ENCODE data around the gene EFNA2.
"Not testable (repeated sequence)": the region's sequence is repeated elsewhere in the genome, so short reads cannot be mapped to it uniquely, and the experiment has no call there.

EFNA2 gene

DNA sequence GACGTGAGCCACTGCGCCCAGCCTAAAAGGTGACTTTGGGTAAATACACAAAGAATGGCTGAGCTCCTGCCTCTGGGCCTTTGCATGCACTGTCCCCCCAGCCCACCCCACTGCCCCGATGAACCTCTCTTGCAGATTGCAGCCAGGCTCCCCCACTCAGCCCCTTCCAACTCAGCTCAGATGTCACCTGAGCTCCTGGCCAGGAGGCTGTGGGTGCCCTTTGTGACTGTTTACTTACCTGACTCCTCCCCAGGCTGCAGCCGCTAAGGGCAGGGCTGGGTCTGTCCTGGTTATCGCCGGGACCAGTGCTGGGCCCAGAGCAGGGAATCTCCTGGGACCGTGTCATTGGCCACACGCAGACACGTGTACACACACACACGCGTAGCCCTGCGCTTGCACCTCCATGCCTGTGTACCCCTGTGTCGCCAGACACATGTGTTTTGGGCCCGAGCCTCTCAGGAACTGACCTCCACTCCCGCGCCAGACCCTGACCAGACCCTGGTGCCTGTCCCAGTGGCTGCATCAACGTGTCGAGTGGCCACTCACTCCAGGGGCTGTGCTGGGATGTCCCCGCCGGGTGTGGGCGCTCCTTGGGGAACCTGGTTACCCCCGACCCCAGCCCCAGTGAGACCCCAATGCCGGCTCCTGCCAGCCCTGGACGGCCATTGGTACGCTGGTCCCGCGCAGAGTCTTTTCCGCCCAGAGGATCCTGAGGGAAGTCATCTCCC, 18.7 kb downstream of the EFNA2 start:
- TF ChIP-seq, protein P1, sequence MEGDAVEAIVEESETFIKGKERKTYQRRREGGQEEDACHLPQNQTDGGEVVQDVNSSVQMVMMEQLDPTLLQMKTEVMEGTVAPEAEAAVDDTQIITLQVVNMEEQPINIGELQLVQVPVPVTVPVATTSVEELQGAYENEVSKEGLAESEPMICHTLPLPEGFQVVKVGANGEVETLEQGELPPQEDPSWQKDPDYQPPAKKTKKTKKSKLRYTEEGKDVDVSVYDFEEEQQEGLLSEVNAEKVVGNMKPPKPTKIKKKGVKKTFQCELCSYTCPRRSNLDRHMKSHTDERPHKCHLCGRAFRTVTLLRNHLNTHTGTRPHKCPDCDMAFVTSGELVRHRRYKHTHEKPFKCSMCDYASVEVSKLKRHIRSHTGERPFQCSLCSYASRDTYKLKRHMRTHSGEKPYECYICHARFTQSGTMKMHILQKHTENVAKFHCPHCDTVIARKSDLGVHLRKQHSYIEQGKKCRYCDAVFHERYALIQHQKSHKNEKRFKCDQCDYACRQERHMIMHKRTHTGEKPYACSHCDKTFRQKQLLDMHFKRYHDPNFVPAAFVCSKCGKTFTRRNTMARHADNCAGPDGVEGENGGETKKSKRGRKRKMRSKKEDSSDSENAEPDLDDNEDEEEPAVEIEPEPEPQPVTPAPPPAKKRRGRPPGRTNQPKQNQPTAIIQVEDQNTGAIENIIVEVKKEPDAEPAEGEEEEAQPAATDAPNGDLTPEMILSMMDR (IDR thresholded peaks at IDR 0.05; ENCODE audit: insufficient read depth, low read length, poor library complexity, severe bottlenecking), result no peak
- no peak for DNase-seq (ENCODE audit: extremely low read depth, insufficient read length)
- no peaks in the 10 kb centered on the region for H3K36me3 ChIP-seq (ENCODE audit: control insufficient read depth, insufficient read depth, low read length)
- no peak overlapping the region for H3K4me3 ChIP-seq (replicated peaks; ENCODE audit: low read depth, low read length)
- H3K27me3 ChIP-seq (replicated peaks; ENCODE audit: control insufficient read depth, insufficient read depth, low read length), result no peaks in the 10 kb centered on the region

DNA sequence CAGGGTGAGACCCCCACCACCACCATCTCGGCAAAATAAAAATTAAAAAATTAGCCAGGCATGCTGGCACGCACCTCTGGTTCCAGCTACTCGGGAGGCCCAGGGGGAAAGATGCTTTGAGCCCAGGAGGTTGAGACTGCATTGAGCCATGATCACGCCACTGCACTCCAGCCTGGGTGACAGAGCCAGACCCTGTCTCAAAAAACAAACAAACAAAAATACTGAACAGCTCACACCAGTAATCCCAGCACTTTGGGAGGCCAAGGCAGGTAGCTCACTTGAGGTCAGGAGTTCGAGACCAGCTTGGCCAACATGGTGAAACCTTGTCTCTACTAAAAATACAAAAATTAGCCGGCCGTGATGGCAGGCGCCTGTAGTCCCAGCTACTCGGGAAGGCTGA, 19.7 kb downstream of the EFNA2 start:
- not testable (repeated sequence) for DNase-seq (ENCODE audit: extremely low read depth, insufficient read length); H3K36me3 ChIP-seq (ENCODE audit: control insufficient read depth, insufficient read depth, low read length); H3K27me3 ChIP-seq (replicated peaks; ENCODE audit: control insufficient read depth, insufficient read depth, low read length); H3K4me3 ChIP-seq (replicated peaks; ENCODE audit: low read depth, low read length)

DNA sequence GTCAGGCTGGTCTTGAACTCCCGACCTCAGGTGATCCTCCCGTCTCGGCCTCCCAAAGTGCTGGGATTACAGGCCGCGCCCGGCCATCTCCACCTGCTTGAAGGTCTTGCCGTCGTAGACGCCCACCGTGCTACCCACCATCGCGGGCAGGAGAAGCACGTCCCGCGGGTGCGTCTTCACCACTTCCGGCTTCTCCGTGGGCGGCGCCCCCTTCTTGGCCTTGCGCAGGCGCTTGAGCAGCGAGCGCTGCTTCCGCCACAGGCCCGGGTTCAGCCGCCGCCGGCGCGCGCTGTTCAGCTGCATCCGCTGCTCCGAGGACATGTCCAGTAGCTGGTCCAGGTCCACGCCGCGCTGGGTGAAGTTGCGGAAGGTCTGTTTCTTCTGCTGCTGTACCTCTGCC, 21.6 kb downstream of the EFNA2 start:
- Histone ChIP-seq H3K27me3 (replicated peaks; ENCODE audit: control insufficient read depth, insufficient read depth, low read length) (no peaks in the 10 kb centered on the region), H3K36me3 (ENCODE audit: control insufficient read depth, insufficient read depth, low read length) (no peaks in the 10 kb centered on the region), H3K4me3 (replicated peaks; ENCODE audit: low read depth, low read length) (no peak overlapping the region)
- no peak for DNase-seq (ENCODE audit: extremely low read depth, insufficient read length)
- TF ChIP-seq, protein P1 (IDR thresholded peaks at IDR 0.05; ENCODE audit: insufficient read depth, low read length, poor library complexity, severe bottlenecking), result no peak

DNA sequence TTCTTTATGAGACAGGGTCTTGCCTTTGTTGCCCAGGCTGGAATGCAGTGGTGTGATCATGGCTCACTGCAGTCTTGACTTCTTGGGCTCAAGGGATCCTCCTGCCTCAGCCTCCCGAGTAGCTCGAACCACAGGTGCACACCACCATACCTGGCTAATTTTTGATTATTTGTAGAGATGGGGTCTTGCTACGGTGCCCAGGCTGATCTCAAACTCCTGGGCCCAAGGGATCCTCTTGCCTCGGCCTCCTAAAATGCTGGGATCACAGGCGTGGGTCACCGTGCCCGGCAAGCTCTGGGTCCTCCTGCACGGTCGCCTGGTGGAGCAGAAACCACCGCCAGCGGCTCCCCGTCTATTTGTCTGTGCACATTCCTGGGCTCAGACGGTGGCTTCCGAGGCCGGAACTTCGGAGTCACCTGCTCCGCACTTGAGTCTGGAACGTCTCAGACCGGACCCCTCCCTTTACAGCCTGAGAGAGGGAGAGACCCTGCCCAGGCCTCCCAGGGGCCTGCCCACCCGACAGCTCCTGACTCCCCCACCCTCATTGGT, 22.2 kb downstream of the EFNA2 start:
- Histone ChIP-seq H3K36me3 (ENCODE audit: control insufficient read depth, insufficient read depth, low read length) (no peaks in the 10 kb centered on the region), H3K27me3 (replicated peaks; ENCODE audit: control insufficient read depth, insufficient read depth, low read length) (no peaks in the 10 kb centered on the region), H3K4me3 (replicated peaks; ENCODE audit: low read depth, low read length) (no peak overlapping the region)
- no peak for DNase-seq (ENCODE audit: extremely low read depth, insufficient read length)
- TF ChIP-seq, protein P1 (IDR thresholded peaks at IDR 0.05; ENCODE audit: insufficient read depth, low read length, poor library complexity, severe bottlenecking), result no peak

DNA sequence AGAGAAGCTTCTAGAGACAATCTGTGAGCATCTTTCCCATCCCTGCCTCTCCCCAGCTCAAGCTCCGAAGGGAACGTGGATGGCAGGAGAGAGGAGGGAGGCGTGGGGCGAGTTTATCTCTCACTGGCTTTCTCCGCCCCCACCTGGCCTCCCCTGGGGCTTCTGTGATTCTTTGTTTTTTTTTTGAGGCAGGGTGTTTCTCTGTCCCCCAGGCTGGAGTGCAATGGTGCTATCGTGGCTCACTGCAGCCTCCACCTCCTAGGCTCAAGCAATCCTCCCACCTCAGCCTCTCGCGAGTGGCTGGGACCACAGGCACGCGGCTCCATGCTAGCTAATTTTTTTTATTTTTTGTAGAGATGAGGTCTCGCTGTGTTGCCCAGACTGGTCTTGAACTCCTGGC, 23.0 kb downstream of the EFNA2 start:
- Histone ChIP-seq H3K27me3 (replicated peaks; ENCODE audit: control insufficient read depth, insufficient read depth, low read length) (no peaks in the 10 kb centered on the region; the same call in 1 of the 2 replicates), H3K36me3 (ENCODE audit: control insufficient read depth, insufficient read depth, low read length) (no peaks in the 10 kb centered on the region), H3K4me3 (replicated peaks; ENCODE audit: low read depth, low read length) (no peak overlapping the region)
- TF ChIP-seq, protein P1 (IDR thresholded peaks at IDR 0.05; ENCODE audit: insufficient read depth, low read length, poor library complexity, severe bottlenecking), result no peak
- DNase-seq (ENCODE audit: extremely low read depth, insufficient read length), result no peak

DNA sequence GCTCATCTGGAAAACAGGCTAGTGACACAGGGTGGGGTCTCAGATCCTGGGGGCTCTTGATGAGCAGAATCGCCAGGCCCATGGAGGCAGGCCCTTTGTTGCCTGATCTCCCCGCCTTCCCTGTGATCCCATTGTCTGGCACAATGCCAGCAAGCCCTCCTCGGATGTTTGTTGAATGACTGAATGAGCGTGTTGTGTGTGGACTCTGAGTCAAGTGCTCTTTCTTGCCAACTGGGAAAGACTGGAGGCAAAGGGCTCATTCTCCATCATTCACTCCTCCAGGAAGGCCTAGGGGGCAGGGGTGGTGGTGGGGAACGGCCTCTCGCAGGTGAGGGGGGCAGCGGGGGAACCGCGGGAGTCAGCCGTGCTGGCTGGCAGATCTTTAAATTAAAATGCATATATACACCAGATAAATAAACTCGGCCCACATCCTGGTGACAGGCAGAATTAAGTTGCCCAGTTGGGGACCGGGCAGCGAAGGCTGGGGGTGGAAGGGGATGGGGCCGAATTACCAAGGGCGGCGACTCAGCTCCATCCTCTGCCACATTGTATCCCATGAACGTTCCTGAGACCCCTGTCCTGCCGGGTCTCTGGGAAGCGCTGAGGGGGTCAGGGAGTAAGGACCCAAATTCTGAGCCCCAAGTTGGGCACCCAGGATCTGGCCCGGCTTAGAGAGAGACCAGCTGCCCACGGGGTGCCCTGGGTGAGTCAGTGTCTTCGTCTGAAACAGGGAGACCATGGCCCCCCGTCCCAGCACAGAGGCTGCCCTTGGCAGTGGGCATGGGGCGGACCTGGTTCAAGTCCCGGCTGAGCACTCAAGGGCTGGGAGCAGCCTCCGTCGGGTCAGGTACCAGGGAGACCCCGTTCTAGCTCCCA, 24.5 kb downstream of the EFNA2 start:
- DNase-seq (ENCODE audit: extremely low read depth, insufficient read length), result no peak

More for the DNA sequence above, 24.5 kb downstream of the EFNA2 start:
- H3K4me3 ChIP-seq (replicated peaks; ENCODE audit: low read depth, low read length), result no peak overlapping the region
- TF ChIP-seq, protein P1 (IDR thresholded peaks at IDR 0.05; ENCODE audit: insufficient read depth, low read length, poor library complexity, severe bottlenecking), result no peak
- no peaks in the 10 kb centered on the region; the same call in 1 of the 2 replicates for H3K27me3 ChIP-seq (replicated peaks; ENCODE audit: control insufficient read depth, insufficient read depth, low read length)
- no peaks in the 10 kb centered on the region for H3K36me3 ChIP-seq (ENCODE audit: control insufficient read depth, insufficient read depth, low read length)
